Liver (tissue), 3 donors: ENCODE data around the gene EIF4ENIF1.

Source experiments
- EGR1 ChIP-seq, 2 donors: IDR thresholded peaks; 2 replicates each; pipeline ENCODE4 v1.6.1; 2016 to 2018; ENCODE audit warnings: antibody characterized with exemption in 2 of 2, low read depth in 2 of 2
- GABPA ChIP-seq, 2 donors: IDR thresholded peaks in 1 of 2; conservative IDR thresholded peaks in 1 of 2; 2 replicates each; pipeline ENCODE4 v1.6.1; 2016; ENCODE audit warnings: antibody characterized with exemption in 2 of 2, mild to moderate bottlenecking in 1 of 2, moderate library complexity in 1 of 2
- HNF4A ChIP-seq, 2 donors: conservative IDR thresholded peaks; 2 replicates each; pipeline ENCODE4 v1.6.1; 2016; ENCODE audit warnings: antibody characterized with exemption in 2 of 2, mild to moderate bottlenecking in 2 of 2
- JUND ChIP-seq, 2 donors: IDR thresholded peaks; 2 replicates each; pipeline ENCODE4 v1.6.1; 2016; ENCODE audit warnings: antibody characterized with exemption in 2 of 2
- MAX ChIP-seq: IDR thresholded peaks from 2 replicates; pipeline ENCODE4 v1.6.1; 2016; ENCODE audit warnings: antibody characterized with exemption
- RAD21 ChIP-seq, 2 donors: IDR thresholded peaks; 2 replicates each; pipeline ENCODE4 v1.6.1; 2016; ENCODE audit warnings: antibody characterized with exemption in 2 of 2, mild to moderate bottlenecking in 2 of 2
- RXRA ChIP-seq, 2 donors: IDR thresholded peaks; 2 replicates each; pipeline ENCODE4 v1.6.1; 2017 to 2018; ENCODE audit warnings: antibody characterized with exemption in 2 of 2, mild to moderate bottlenecking in 1 of 2
- TAF1 ChIP-seq: conservative IDR thresholded peaks from 2 replicates; pipeline ENCODE4 v1.6.1; 2016; ENCODE audit warnings: antibody characterized with exemption, mild to moderate bottlenecking
- YY1 ChIP-seq: IDR thresholded peaks from 2 replicates; pipeline ENCODE4 v1.6.1; 2016; ENCODE audit warnings: antibody characterized with exemption, mild to moderate bottlenecking
- TF ChIP-seq, protein P1 (sequence below): fragments of 150-350 bp; IDR thresholded peaks from 2 replicates; pipeline ENCODE4 v1.5.1; 2017; ENCODE audit warnings: improper control_type of control experiment, low read depth, low read length; ENCODE audit not compliant: missing input control
- TF ChIP-seq, protein P2 (sequence below): IDR thresholded peaks from 2 replicates; pipeline ENCODE4 v1.6.1; 2016; ENCODE audit warnings: antibody characterized with exemption, mild to moderate bottlenecking
- TF ChIP-seq, protein P3 (sequence below): IDR thresholded peaks from 2 replicates; pipeline ENCODE4 v1.6.1; 2016; ENCODE audit warnings: antibody characterized with exemption
- donor health status: healthy.
- donor health status: healthy.

GRCh38 chr22:31477329-31477728 is 12.3 kb downstream of the EIF4ENIF1 start:
- TF ChIP-seq TAF1 (no peak), YY1 (no peak), EGR1 (IDR thresholded peaks at IDR 0.05; ENCODE audit: low read depth in 2 of 2) (no peak), HNF4A (conservative IDR thresholded peaks at IDR 0.05) (no peak), GABPA (IDR thresholded peaks at IDR 0.05 in 1 of 2, conservative IDR thresholded peaks at IDR 0.05 in 1 of 2) (no peak), RAD21 (IDR thresholded peaks at IDR 0.05) (no peak), JUND (IDR thresholded peaks at IDR 0.05) (no peak), RXRA (IDR thresholded peaks at IDR 0.05) (no peak), MAX (no peak)
- TF ChIP-seq, protein P1, sequence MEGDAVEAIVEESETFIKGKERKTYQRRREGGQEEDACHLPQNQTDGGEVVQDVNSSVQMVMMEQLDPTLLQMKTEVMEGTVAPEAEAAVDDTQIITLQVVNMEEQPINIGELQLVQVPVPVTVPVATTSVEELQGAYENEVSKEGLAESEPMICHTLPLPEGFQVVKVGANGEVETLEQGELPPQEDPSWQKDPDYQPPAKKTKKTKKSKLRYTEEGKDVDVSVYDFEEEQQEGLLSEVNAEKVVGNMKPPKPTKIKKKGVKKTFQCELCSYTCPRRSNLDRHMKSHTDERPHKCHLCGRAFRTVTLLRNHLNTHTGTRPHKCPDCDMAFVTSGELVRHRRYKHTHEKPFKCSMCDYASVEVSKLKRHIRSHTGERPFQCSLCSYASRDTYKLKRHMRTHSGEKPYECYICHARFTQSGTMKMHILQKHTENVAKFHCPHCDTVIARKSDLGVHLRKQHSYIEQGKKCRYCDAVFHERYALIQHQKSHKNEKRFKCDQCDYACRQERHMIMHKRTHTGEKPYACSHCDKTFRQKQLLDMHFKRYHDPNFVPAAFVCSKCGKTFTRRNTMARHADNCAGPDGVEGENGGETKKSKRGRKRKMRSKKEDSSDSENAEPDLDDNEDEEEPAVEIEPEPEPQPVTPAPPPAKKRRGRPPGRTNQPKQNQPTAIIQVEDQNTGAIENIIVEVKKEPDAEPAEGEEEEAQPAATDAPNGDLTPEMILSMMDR, result no peak
- TF ChIP-seq, protein P2, sequence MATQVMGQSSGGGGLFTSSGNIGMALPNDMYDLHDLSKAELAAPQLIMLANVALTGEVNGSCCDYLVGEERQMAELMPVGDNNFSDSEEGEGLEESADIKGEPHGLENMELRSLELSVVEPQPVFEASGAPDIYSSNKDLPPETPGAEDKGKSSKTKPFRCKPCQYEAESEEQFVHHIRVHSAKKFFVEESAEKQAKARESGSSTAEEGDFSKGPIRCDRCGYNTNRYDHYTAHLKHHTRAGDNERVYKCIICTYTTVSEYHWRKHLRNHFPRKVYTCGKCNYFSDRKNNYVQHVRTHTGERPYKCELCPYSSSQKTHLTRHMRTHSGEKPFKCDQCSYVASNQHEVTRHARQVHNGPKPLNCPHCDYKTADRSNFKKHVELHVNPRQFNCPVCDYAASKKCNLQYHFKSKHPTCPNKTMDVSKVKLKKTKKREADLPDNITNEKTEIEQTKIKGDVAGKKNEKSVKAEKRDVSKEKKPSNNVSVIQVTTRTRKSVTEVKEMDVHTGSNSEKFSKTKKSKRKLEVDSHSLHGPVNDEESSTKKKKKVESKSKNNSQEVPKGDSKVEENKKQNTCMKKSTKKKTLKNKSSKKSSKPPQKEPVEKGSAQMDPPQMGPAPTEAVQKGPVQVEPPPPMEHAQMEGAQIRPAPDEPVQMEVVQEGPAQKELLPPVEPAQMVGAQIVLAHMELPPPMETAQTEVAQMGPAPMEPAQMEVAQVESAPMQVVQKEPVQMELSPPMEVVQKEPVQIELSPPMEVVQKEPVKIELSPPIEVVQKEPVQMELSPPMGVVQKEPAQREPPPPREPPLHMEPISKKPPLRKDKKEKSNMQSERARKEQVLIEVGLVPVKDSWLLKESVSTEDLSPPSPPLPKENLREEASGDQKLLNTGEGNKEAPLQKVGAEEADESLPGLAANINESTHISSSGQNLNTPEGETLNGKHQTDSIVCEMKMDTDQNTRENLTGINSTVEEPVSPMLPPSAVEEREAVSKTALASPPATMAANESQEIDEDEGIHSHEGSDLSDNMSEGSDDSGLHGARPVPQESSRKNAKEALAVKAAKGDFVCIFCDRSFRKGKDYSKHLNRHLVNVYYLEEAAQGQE, result no peak
- TF ChIP-seq, protein P3, sequence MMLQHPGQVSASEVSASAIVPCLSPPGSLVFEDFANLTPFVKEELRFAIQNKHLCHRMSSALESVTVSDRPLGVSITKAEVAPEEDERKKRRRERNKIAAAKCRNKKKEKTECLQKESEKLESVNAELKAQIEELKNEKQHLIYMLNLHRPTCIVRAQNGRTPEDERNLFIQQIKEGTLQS, result no peak
